Measurements from ENCODE around the gene NCAPG2. TPM values are rescaled to one million over a fixed set of nuclear protein-coding genes. Genes with fewer than 3 reads are reported as not detected.

Gene NCAPG2
- polyA plus RNA-seq, 1 of the 3 experiments (the other 2 are of a cell fraction): 25.0 TPM

DNA sequence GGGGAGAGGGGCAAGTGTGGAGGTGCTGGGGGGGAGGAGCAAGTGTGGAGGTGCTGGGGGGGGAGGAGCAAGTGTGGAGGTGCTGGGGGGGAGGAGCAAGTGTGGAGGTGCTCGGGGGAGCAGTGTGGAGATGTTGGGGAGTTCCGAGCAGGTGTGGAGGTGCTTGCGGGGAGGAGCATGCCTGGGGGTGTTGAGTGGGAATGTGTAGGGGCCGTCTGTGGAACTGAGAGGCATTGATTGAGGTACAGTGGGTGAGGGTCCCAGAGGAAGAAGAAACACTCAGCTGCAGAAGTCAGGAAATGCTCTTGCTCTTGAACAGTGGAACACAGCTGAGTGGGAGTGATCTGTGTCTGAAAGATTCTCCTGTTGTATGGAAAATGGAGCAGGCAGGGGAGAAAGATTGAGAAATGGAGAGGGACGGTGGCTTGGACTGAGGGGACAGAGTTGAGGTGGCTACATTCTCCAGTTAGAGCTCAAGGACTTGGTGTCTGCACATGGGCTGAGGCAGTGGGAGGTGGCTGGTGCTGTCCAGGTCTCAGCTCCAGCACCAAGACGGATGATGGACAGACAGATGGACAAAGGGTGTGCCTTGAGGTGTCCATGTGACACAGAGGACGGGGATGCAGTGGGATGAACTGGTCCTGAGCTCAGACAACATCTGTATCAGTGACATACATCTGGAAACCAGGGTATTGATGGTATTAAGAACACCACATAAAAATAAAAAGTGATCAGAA is 25.2 kb upstream of the NCAPG2 start (continued):
- TF ChIP-seq ZBTB33 (IDR thresholded peaks at IDR 0.05; ENCODE audit: borderline replicate concordance, low read depth) (no peak), NRF1 (IDR thresholded peaks at IDR 0.05; ENCODE audit: low read depth, low read length) (no peak), FOXM1 (IDR thresholded peaks at IDR 0.05; ENCODE audit: low read depth) (no peak), RAD21 (IDR thresholded peaks at IDR 0.05; ENCODE audit: low read length) (no peak)

DNA sequence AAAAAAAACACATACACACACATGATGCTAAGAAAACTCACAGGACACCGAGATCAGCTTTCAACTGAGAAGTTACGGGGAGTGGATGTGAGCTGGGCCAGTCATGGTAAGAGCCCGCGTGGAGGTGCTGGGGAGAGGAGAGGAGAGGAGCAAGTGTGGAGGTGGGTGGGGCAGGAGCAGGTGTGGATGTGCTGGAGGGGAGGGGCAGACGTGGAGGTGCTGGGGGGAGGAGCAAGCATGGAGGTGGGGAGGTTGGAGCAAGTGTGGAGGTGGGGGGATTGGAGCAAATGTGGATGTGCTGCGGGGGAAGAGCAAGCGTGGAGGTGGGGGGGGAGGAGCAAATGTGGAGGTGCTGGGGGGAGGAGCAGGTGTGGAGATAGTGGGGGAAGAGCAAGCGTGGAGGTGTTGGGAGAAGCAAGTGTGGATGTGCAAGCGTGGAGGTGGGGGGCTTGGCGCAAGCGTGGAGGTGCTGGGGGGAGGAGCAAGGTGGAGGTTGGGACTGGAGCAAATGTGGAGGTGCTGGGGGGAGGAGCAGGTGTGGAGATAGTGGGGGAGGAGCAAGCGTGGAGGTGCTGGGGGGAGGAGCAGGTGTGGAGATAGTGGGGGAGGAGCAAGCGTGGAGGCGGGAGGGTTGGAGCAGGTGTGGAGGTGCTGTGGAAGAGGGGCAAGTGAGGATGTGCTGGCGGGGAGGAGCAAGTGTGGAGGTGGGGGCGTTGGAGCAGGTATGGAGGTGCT is 24.5 kb upstream of the NCAPG2 start:
- ChIA-PET POLR2A (no interaction called here), CTCF (no interaction called here)
- Histone ChIP-seq H3K4me1 (ENCODE audit: control insufficient read depth in 1 of 2, insufficient read depth in 2 of 2, low read depth in 1 of 2, low read length in 1 of 2) (no peaks in the 10 kb centered on the region), H3K27ac (ENCODE audit: low read depth in 2 of 2, low read length in 1 of 2) (no peak overlapping the region), H3K4me2 (no peak overlapping the region), H3K4me3 (ENCODE audit: low read depth in 2 of 2, low read length in 1 of 2) (no peak overlapping the region), H3F3A (replicated peaks; ENCODE audit: insufficient read depth) (peaks cover 7% of the 10 kb centered on the region), H3K9ac (no peak overlapping the region), H2AFZ (ENCODE audit: low read depth) (no peak overlapping the region), H3K36me3 (replicated peaks in 1 of 2; ENCODE audit: control insufficient read depth in 1 of 2, insufficient read depth in 2 of 2, low read length in 1 of 2) (peaks cover 14 to 15% of the 10 kb centered on the region in 2 experiments), H3K9me3 (no peaks in the 10 kb centered on the region), H3K79me2 (ENCODE audit: insufficient read depth) (no peaks in the 10 kb centered on the region), H4K20me1 (ENCODE audit: insufficient read depth) (no peaks in the 10 kb centered on the region), H3K27me3 (ENCODE audit: insufficient read depth) (no peaks in the 10 kb centered on the region), H3K9me2 (no peaks in the 10 kb centered on the region)
- DNase-seq: no peak
- TF ChIP-seq TCF12 (IDR thresholded peaks at IDR 0.05) (no peak), RXRA (IDR thresholded peaks at IDR 0.05; ENCODE audit: borderline replicate concordance, low read depth) (no peak), PBX3 (IDR thresholded peaks at IDR 0.05) (no peak), MAX (IDR thresholded peaks at IDR 0.05; ENCODE audit: low read depth) (no peak), SMC3 (IDR thresholded peaks at IDR 0.05; ENCODE audit: low read depth, low read length) (no peak), NFIC (IDR thresholded peaks at IDR 0.05; ENCODE audit: borderline replicate concordance) (no peak), FOXJ3 (CRISPR knock-in tag; IDR thresholded peaks at IDR 0.05) (no peak), TAF1 (IDR thresholded peaks at IDR 0.05; ENCODE audit: borderline replicate concordance, low read depth, low read length) (no peak), TEAD4 (IDR thresholded peaks at IDR 0.05; ENCODE audit: borderline replicate concordance, insufficient read depth) (no peak)
- WGBS (ENCODE audit: low lambda C conversion rate): 95% methylated on average over 16 of the region's 16 CpGs

Data from SK-N-SH (cell line).